GM12878 (cell line): ENCODE results near the gene EPHA5.

ENCODE experiments used
- POLR2A ChIP-seq: IDR thresholded peaks from 2 replicates; pipeline ENCODE4 v1.6.1; 2011; ENCODE audit warnings: low read depth, mild to moderate bottlenecking, low read length
- RB1 ChIP-seq: fragments of 450-650 bp; formaldehyde crosslinking; IDR thresholded peaks from 2 replicates; pipeline ENCODE4 v1.6.1; 2017; ENCODE audit warnings: mild to moderate bottlenecking, borderline replicate concordance
- TF ChIP-seq, protein P1 (sequence below): IDR thresholded peaks from 2 replicates; pipeline ENCODE4 v1.6.1; 2012; ENCODE audit warnings: low read length, inconsistent platforms

DNA sequence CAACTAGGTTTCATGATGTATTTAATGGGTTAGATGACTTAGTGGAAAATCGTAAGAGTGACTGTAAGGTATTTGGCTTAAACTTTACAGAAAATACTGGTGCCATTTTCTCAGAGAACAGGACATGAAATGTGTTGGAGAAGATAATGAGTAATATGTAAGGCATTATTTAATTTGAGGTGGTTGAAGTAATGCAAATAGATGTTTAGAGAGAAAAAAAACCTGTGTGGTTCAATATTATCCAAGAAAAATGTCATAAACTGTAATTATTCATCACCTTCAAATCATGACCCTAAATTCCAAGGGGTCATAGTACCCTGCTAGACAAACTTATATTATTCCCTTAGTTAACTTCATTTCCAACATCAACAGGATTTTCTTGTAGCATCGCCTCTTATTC lies 171.7 kb downstream of the EPHA5 start:
- TF ChIP-seq POLR2A (no peak), RB1 (no peak)
- TF ChIP-seq, protein P1, sequence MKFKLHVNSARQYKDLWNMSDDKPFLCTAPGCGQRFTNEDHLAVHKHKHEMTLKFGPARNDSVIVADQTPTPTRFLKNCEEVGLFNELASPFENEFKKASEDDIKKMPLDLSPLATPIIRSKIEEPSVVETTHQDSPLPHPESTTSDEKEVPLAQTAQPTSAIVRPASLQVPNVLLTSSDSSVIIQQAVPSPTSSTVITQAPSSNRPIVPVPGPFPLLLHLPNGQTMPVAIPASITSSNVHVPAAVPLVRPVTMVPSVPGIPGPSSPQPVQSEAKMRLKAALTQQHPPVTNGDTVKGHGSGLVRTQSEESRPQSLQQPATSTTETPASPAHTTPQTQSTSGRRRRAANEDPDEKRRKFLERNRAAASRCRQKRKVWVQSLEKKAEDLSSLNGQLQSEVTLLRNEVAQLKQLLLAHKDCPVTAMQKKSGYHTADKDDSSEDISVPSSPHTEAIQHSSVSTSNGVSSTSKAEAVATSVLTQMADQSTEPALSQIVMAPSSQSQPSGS = no peak
